ENCODE results near the gene SDHA.

GRCh38 chr5:184471-184870 is 33.6 kb upstream of the SDHA start:
- TF ChIP-seq CTCF (IDR thresholded peaks at IDR 0.05; ENCODE audit: low read depth, low read length) (no peak), POLR2A (IDR thresholded peaks at IDR 0.05; ENCODE audit: extremely low read depth, insufficient read length) (no peak), MAX (IDR thresholded peaks at IDR 0.05; ENCODE audit: low read depth, low read length) (no peak), MYC (IDR thresholded peaks at IDR 0.05; ENCODE audit: low read depth, low read length) (no peak)

Measured in NB4 (cell line).